ENCODE data around the gene REPS2. TPM values are rescaled to one million over a fixed set of nuclear protein-coding genes. Genes with fewer than 3 reads are reported as not detected.

REPS2 gene
- total RNA-seq, 1 donor from 2014 or later, result 1.3 TPM

GRCh38 chrX:17020356-17020755, 73.9 kb downstream of the REPS2 start:
- Histone ChIP-seq H3K27me3 (ENCODE audit: control insufficient read depth, insufficient read depth, low read length) (no peaks in the 10 kb centered on the region), H3K4me3 (ENCODE audit: low read depth, low read length) (no peak overlapping the region), H3K36me3 (ENCODE audit: control insufficient read depth, insufficient read depth, low read length) (no peaks in the 10 kb centered on the region)
- TF ChIP-seq CTCF (IDR thresholded peaks at IDR 0.05; ENCODE audit: insufficient read depth, low read length, poor library complexity, severe bottlenecking), result no peak
- DNase-seq (ENCODE audit: low read depth), result no peak

DNA sequence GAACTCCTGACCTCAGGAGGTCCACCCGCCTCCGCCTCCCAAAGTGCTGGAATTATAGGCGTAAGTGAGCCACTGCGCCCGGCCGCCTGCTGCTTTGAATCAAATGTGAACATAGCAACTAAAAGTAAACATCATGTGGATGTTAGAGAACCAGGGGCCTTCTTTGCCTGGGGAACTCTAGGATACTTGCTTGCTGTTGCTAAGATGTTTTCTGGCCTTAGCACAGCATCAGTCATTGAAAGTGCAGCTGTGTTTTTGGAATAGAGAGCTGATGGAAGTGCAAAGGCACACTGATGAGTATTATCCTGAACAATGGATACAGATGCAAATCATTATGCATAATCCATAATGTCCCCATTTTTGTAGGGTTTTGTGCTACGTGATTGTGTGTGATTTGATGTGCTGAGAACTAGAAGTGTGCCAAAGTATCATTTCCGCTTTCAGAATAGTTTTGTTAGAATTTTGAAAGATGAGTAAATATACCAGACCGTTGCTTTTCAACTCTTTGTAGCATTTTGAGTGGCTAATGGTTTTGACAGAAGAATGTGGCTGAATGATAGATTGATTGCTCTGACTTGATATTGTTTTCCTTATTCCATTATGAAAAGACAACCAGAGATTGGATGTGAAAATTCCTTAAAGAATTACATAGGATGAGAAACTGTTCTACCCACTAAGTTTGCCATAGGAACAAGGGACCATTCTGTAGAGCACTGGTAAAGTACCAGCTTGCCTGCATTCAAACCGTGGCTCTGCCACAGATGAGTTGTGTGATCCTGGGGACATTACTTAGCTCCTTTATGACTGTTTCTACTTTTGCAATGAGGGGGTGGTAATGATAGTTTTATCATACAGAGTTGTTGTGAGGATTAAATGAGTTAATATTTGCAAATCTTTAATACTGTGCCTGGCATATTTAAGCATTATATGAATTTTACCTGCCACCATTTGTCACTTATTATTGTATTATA, 74.7 kb downstream of the REPS2 start:
- H3K4me3 ChIP-seq (ENCODE audit: low read depth, low read length), result no peak overlapping the region
- no peaks in the 10 kb centered on the region for H3K36me3 ChIP-seq (ENCODE audit: control insufficient read depth, insufficient read depth, low read length)
- no peaks in the 10 kb centered on the region for H3K27me3 ChIP-seq (ENCODE audit: control insufficient read depth, insufficient read depth, low read length)
- DNase-seq (ENCODE audit: low read depth), result no peak
- no peak for TF ChIP-seq CTCF (IDR thresholded peaks at IDR 0.05; ENCODE audit: insufficient read depth, low read length, poor library complexity, severe bottlenecking)

DNA sequence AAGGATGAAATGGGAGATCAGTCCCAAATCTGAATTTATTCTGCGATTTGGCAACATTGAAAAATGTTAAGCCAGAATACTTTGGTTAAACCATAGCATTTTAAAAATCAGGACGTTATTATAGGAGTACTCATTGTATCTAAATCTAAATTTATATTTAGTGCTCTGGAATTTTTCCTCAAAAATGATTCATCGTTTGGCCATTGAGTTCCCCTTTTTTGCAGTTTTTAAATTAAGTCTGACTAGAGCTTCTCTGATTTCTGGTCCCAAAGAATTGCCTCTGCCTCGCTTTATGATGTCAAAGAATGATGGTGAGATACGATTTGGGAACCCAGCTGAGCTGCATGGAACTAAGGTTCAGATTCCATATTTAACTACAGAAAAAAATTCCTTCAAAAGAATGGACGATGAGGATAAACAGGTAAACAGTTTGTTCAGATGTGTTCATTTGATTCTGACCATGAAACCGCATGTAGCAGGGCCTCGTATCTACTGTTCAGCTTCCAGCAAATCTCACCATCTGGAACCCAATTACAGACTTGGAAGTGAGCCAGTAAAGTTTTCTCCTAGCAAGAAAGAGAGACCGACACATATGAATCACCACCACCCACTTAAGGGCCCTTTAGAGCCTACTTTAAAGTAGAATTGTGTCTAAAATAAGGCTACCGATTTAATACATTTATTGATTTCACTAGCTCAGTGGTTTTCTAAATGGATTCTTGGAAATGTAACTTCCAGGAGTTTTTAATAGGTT, 75.6 kb downstream of the REPS2 start:
- TF ChIP-seq CTCF (IDR thresholded peaks at IDR 0.05; ENCODE audit: insufficient read depth, low read length, poor library complexity, severe bottlenecking), result no peak
- H3K36me3 ChIP-seq (ENCODE audit: control insufficient read depth, insufficient read depth, low read length), result no peaks in the 10 kb centered on the region
- no peak overlapping the region for H3K4me3 ChIP-seq (ENCODE audit: low read depth, low read length)
- DNase-seq (ENCODE audit: low read depth), result peak; percentile 39
- H3K27me3 ChIP-seq (ENCODE audit: control insufficient read depth, insufficient read depth, low read length), result no peaks in the 10 kb centered on the region

DNA sequence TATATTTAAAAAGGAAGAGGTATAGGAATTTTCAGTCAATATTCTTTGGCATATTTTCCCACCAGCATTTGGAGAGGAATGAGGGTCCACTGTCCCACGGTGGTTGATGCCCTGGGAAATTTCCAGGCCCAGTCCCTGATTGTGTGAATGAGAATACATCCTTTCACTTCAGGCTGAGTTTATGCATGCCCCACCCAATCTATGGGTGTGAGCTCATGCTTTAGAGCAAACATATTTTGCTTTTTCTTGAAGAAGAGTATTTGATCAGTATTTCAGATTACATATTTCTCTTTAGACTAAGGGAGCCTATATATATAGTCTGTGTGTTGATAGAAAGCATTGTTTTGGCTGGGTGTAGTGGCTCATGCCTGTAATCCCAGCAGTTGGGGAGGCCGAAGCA, 77.2 kb downstream of the REPS2 start:
- TF ChIP-seq CTCF (IDR thresholded peaks at IDR 0.05; ENCODE audit: insufficient read depth, low read length, poor library complexity, severe bottlenecking), result no peak
- no peak overlapping the region for H3K4me3 ChIP-seq (ENCODE audit: low read depth, low read length)
- no peak for DNase-seq (ENCODE audit: low read depth)
- no peaks in the 10 kb centered on the region for H3K36me3 ChIP-seq (ENCODE audit: control insufficient read depth, insufficient read depth, low read length)
- no peaks in the 10 kb centered on the region for H3K27me3 ChIP-seq (ENCODE audit: control insufficient read depth, insufficient read depth, low read length)

DNA sequence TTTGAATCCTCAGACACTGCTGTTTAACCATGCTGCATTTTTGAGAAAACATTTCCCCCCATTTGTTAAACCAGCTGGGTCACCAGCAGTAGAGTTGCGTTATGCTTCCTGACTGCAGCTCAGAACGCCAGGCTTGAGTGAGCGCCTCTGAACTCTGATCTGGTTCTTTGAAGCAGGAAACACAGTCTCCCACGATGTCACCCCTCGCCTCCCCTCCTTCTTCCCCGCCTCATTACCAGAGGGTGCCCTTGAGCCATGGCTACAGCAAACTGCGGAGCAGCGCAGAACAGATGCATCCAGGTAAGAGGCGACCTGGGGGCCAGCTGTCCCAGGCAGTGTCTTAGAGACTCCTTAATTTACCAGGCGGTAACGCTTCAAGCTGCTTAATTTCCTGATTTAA, 78.4 kb downstream of the REPS2 start:
- no peak for TF ChIP-seq CTCF (IDR thresholded peaks at IDR 0.05; ENCODE audit: insufficient read depth, low read length, poor library complexity, severe bottlenecking)
- no peaks in the 10 kb centered on the region for H3K36me3 ChIP-seq (ENCODE audit: control insufficient read depth, insufficient read depth, low read length)
- no peaks in the 10 kb centered on the region for H3K27me3 ChIP-seq (ENCODE audit: control insufficient read depth, insufficient read depth, low read length)
- H3K4me3 ChIP-seq (ENCODE audit: low read depth, low read length), result no peak overlapping the region
- peak; percentile 39 for DNase-seq (ENCODE audit: low read depth)

All from kidney epithelial cell (primary cell).